Thyroid gland (tissue), 4 donors: ENCODE data around the gene FANCC. TPM values are rescaled to one million over a fixed set of nuclear protein-coding genes. Genes with fewer than 3 reads are reported as not detected.

Experiments
- DNase-seq, 2 donors: peaks; one replicate each; pipeline ENCODE4 v3.0.0-alpha.2; 2019
- H3K27ac ChIP-seq, 3 donors: fragments of 200-600 bp; sonication (generic); 1 replicate in 2 of 3; 2 replicates in 1 of 3; pipeline ENCODE4 v1.5.1; 2016 to 2019; ENCODE audit warnings: mild to moderate bottlenecking in 1 of 3, moderate library complexity in 1 of 3
- H3K27me3 ChIP-seq: fragments of 200-600 bp; sonication (generic); one replicate; pipeline ENCODE4 v1.5.1; 2019
- H3K36me3 ChIP-seq, 2 donors: fragments of 200-600 bp; sonication (generic); one replicate each; pipeline ENCODE4 v1.5.1; 2016 to 2019
- H3K4me1 ChIP-seq, 2 donors: fragments of 200-600 bp; sonication (generic); one replicate each; pipeline ENCODE4 v1.5.1; 2017 to 2019
- H3K4me3 ChIP-seq, 3 donors: fragments of 200-600 bp; sonication (generic); replicated peaks in 1 of 3; 1 replicate in 2 of 3; 2 replicates in 1 of 3; pipeline ENCODE4 v1.5.1; 2016; ENCODE audit warnings: mild to moderate bottlenecking in 1 of 3
- H3K9me3 ChIP-seq: fragments of 200-600 bp; sonication (generic); one replicate; pipeline ENCODE4 v1.5.1; 2017
- POLR2A ChIP-seq, 2 donors: fragments of 450-650 bp; IDR thresholded peaks; one replicate each; pipeline ENCODE4 v1.6.1; 2017; ENCODE audit warnings: antibody characterized with exemption in 2 of 2, mild to moderate bottlenecking in 2 of 2, moderate library complexity in 1 of 2
- WGBS, 2 donors: methylation state at CpG; one replicate each; pipeline ENCODE4 v1.1.5; 2017; 5-methylcytosine and 5-hydroxymethylcytosine counted together
- intact Hi-C: fragments of 100-400 bp; cut with DNase I; formaldehyde crosslinking; loops from one replicate; pipeline ENCODE4 v1.15.1; 2023
- total RNA-seq, 4 donors: library from RNA; depleted of rRNA; stranded (reverse); fragments of >200 nt; gene quantifications; one replicate each; pipeline ENCODE4 v1.2.3, GENCODE V29; 2016
- TF ChIP-seq, protein P1 (sequence below), 6 experiments: fragments of 200-600 bp in 3 of 6; fragments of 450-650 bp in 3 of 6; sonication (generic) in 3 of 6; IDR thresholded peaks; one replicate each; pipeline ENCODE4 v1.5.1; 2016 to 2019; ENCODE audit warnings: antibody characterized with exemption in 6 of 6, mild to moderate bottlenecking in 2 of 6, inconsistent platforms in 1 of 6, moderate library complexity in 1 of 6

FANCC gene
- total RNA-seq, 4 donors from 2014 or later: 13.9 to 15.0 (median 14.2) TPM

DNA sequence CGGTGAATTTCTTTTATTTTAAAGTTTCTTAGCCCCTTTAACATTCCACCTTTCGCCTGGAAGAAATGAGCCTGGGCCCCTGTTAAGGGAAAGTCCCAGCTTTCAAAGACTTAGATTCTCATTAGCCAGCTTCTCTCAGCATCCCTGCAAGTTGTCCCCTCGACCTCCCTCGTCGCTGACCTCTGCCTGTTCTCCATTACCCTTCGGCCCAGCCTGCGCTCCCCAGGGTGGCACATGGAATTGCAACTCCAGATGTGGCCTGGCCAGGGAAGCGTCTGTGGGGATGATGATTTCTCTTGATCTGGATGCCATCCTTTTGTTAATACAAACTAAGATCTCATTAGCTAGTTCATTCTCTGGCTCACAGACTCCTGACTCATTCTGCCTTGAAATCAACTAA is 43.4 kb upstream of the FANCC start:
- no peaks in the 10 kb centered on the region for H3K9me3 ChIP-seq
- TF ChIP-seq, protein P1, sequence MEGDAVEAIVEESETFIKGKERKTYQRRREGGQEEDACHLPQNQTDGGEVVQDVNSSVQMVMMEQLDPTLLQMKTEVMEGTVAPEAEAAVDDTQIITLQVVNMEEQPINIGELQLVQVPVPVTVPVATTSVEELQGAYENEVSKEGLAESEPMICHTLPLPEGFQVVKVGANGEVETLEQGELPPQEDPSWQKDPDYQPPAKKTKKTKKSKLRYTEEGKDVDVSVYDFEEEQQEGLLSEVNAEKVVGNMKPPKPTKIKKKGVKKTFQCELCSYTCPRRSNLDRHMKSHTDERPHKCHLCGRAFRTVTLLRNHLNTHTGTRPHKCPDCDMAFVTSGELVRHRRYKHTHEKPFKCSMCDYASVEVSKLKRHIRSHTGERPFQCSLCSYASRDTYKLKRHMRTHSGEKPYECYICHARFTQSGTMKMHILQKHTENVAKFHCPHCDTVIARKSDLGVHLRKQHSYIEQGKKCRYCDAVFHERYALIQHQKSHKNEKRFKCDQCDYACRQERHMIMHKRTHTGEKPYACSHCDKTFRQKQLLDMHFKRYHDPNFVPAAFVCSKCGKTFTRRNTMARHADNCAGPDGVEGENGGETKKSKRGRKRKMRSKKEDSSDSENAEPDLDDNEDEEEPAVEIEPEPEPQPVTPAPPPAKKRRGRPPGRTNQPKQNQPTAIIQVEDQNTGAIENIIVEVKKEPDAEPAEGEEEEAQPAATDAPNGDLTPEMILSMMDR (IDR thresholded peaks at IDR 0.05): no peak
- TF ChIP-seq POLR2A (IDR thresholded peaks at IDR 0.05): no peak
- no peak overlapping the region for H3K4me3 ChIP-seq
- WGBS, 2 donors: 73 to 77% methylated on average over 8 of the region's 8 CpGs
- DNase-seq: no peak
- intact Hi-C loops: no loop called here
- no peaks in the 10 kb centered on the region for H3K4me1 ChIP-seq
- H3K27me3 ChIP-seq: no peaks in the 10 kb centered on the region
- H3K36me3 ChIP-seq: no peaks in the 10 kb centered on the region
- no peak overlapping the region for H3K27ac ChIP-seq

DNA sequence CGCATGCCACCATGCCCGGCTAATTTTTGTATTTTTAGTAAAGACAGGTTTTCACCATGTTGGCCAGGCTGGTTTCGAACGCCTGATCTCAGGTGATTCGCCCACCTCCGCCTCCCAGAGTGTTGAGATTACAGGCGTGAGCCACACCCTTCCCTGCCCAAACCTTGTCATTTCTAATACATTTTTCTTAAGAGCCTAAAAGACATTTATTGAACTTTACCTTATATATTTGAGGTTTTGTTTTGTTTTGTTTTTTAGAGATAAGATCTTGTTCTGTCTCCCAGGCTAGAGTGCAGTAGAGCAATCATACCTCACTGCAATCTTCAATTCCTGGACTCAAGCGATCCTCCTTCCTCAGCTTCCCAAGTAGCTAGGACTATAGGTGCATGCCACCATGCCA is 39.8 kb upstream of the FANCC start:
- intact Hi-C loops: no loop called here

DNA sequence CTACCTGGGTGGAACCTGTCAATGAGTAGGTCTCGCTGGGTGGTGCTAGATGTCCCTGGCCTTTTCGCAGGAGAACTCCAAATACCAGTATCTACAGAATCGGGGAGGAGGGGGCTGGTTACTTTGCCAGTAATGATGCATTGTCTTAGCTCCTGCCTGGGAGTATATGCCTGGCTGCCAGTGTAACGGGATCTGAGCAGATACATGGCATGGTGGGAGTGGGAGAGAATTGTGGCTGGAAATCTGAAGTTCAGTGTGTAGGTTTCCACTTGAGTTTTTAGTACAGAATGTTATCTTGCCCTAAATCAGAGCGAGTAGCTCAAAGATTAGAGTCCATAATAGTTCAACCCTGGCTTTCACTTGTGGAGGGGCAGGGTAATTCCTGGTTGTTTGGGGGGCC is 38.0 kb upstream of the FANCC start:
- Histone ChIP-seq H3K4me3 (no peak overlapping the region), H3K9me3 (no peaks in the 10 kb centered on the region), H3K27ac (no peak overlapping the region), H3K27me3 (no peaks in the 10 kb centered on the region), H3K36me3 (no peaks in the 10 kb centered on the region), H3K4me1 (no peaks in the 10 kb centered on the region)
- TF ChIP-seq, protein P1 (IDR thresholded peaks at IDR 0.05): no peak
- TF ChIP-seq POLR2A (IDR thresholded peaks at IDR 0.05): no peak
- no peak for DNase-seq
- WGBS, 2 donors: 77 to 83% methylated on average over 5 of the region's 5 CpGs
- intact Hi-C loops: no loop called here

More for the DNA sequence above, 39.8 kb upstream of the FANCC start:
- TF ChIP-seq, protein P1 (IDR thresholded peaks at IDR 0.05): no peak
- no peak for TF ChIP-seq POLR2A (IDR thresholded peaks at IDR 0.05)
- no peaks in the 10 kb centered on the region for H3K9me3 ChIP-seq
- WGBS, 2 donors: 97% methylated on average over 8 of the region's 8 CpGs
- no peak overlapping the region for H3K4me3 ChIP-seq
- no peaks in the 10 kb centered on the region for H3K4me1 ChIP-seq
- H3K36me3 ChIP-seq: no peaks in the 10 kb centered on the region
- no peak overlapping the region for H3K27ac ChIP-seq
- DNase-seq: no peak
- H3K27me3 ChIP-seq: no peaks in the 10 kb centered on the region

DNA sequence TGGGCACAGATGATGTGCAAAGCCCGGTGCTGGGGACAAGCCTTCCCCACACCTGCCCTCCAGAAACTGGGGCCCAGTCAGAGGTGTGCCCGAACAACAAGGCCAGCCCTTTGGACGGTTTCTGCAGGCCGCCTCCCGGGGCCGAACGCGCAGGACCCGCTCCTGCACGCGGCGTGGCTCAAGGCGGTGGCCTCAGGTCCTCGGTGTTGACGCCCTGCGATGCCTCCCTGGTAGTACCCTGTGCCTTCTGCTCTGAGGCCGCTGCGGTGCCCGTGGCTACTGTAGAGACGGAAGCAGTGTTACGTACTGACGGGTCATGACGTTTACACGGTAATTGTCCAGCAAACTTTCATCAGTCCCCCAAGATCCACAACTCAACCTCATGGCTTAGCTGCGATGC is 33.5 kb upstream of the FANCC start:
- H3K9me3 ChIP-seq: no peaks in the 10 kb centered on the region
- TF ChIP-seq POLR2A (IDR thresholded peaks at IDR 0.05): no peak
- TF ChIP-seq, protein P1 (IDR thresholded peaks at IDR 0.05): no peak
- H3K4me1 ChIP-seq: peaks cover 12 to 18% of the 10 kb centered on the region in 2 donors
- no peaks in the 10 kb centered on the region for H3K36me3 ChIP-seq
- no peak for DNase-seq
- H3K27me3 ChIP-seq: no peaks in the 10 kb centered on the region
- no peak overlapping the region for H3K4me3 ChIP-seq
- H3K27ac ChIP-seq: no peak overlapping the region
- WGBS, 2 donors: 89 to 90% methylated on average over 12 to 20 of the region's 25 CpGs
- intact Hi-C loops: no loop called here

DNA sequence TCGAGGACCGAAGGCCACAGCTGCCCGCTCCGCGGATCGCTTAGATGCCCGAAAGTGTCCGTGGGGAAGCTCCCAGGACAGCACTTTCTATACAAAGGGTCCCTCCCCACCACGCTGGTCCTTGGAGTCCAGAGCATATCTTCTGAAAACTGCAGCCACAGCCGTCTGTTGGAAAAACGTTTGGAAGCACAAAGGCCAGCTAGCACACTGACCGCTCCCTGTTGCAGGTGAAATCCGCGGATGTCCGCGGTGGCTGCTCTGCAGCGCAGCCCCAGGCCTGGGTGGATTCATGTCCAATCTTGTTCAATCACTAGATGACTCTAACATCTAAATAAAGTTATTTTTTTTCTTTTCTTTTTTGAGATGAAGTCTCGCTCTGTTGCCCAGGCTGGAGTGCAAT is 32.8 kb upstream of the FANCC start:
- Histone ChIP-seq H3K27me3 (no peaks in the 10 kb centered on the region), H3K4me1 (peaks cover 12 to 18% of the 10 kb centered on the region in 2 donors), H3K36me3 (no peaks in the 10 kb centered on the region), H3K27ac (no peak overlapping the region), H3K4me3 (no peak overlapping the region), H3K9me3 (no peaks in the 10 kb centered on the region)
- TF ChIP-seq, protein P1 (IDR thresholded peaks at IDR 0.05): no peak
- no peak for TF ChIP-seq POLR2A (IDR thresholded peaks at IDR 0.05)
- 65 to 83% methylated on average over 11 to 18 of the region's 18 CpGs for WGBS, 2 donors
- no peak for DNase-seq
- intact Hi-C loops: no loop called here
